GM12801 (cell line): ENCODE data around the gene ACOT8.

Experiments
- CTCF ChIP-seq: IDR thresholded peaks from one replicate; pipeline ENCODE4 v1.5.1; 2011; ENCODE audit warnings: control low read depth; ENCODE audit not compliant: insufficient read length; ENCODE audit errors: extremely low read depth

The ACOT8 gene

GRCh38 chr20:45867136-45867818, 10.1 kb upstream of the ACOT8 start:
- TF ChIP-seq CTCF = no peak

- no peak for TF ChIP-seq CTCF
These were observed 9.3 kb upstream of the ACOT8 start for GRCh38 chr20:45866454-45866853.

- TF ChIP-seq CTCF = no peak
These were observed 6.6 kb upstream of the ACOT8 start for GRCh38 chr20:45863543-45864470.

GRCh38 chr20:45861221-45862075, 4.3 kb upstream of the ACOT8 start:
- TF ChIP-seq CTCF = no peak

GRCh38 chr20:45860560-45861220, 3.5 kb upstream of the ACOT8 start:
- no peak for TF ChIP-seq CTCF

- no peak for TF ChIP-seq CTCF
These were observed 2.7 kb upstream of the ACOT8 start for GRCh38 chr20:45859916-45860315.
